Activated CD4-positive, alpha-beta memory T cell treated with anti-CD3 and anti-CD28 coated beads for 36 hours (primary cell): ENCODE data around the gene JADE3. TPM values are rescaled to one million over a fixed set of nuclear protein-coding genes. Genes with fewer than 3 reads are reported as not detected.
"Not testable (repeated sequence)": the region's sequence is repeated elsewhere in the genome, so short reads cannot be mapped to it uniquely, and the experiment has no call there.

Experiments used
- CTCF ChIA-PET: fragments of 350-600 bp; sonication (Branson Sonifier 250); formaldehyde crosslinking; loops from one replicate; lab custom pipeline; 2021; ENCODE audit warnings: antibody characterized with exemption, inconsistent platforms; lab: Charles Lee
- POLR2A ChIA-PET: fragments of 350-600 bp; sonication (Branson Sonifier 250); formaldehyde crosslinking; loops from one replicate; lab custom pipeline; 2021; ENCODE audit warnings: antibody characterized with exemption; lab: Charles Lee
- DNase-seq: peaks from one replicate; pipeline ENCODE4 v3.0.0-alpha.2; 2020
- H3K27ac Mint-ChIP-seq: one replicate; pipeline ENCODE4 v1.8.0; 2021; ENCODE audit warnings: mixed read lengths
- H3K27me3 Mint-ChIP-seq: one replicate; pipeline ENCODE4 v1.8.0; 2021; ENCODE audit warnings: mixed read lengths
- H3K36me3 Mint-ChIP-seq: one replicate; pipeline ENCODE4 v1.8.0; 2021; ENCODE audit warnings: mixed read lengths
- H3K4me1 Mint-ChIP-seq: one replicate; pipeline ENCODE4 v1.8.0; 2021; ENCODE audit warnings: low read depth, mixed read lengths
- H3K4me3 Mint-ChIP-seq: one replicate; pipeline ENCODE4 v1.8.0; 2021; ENCODE audit warnings: mild to moderate bottlenecking, mixed read lengths
- H3K9me3 Mint-ChIP-seq: one replicate; pipeline ENCODE4 v1.8.0; 2021; ENCODE audit warnings: mixed read lengths
- intact Hi-C: fragments of 100-400 bp; cut with micrococcal nuclease; formaldehyde crosslinking; loops from one replicate; pipeline ENCODE4 v1.15.1; 2023
- total RNA-seq, 2 experiments: library from RNA; stranded (reverse); gene quantifications; one replicate each; pipeline ENCODE4 v1.2.3, GENCODE V29; 2021

The JADE3 gene
- total RNA-seq, 2 experiments from 2014 or later: 1.4 to 1.5 TPM

- H3K27me3 Mint-ChIP-seq, H3K27ac Mint-ChIP-seq, H3K36me3 Mint-ChIP-seq, intact Hi-C loops, POLR2A ChIA-PET, H3K9me3 Mint-ChIP-seq, DNase-seq, H3K4me1 Mint-ChIP-seq, H3K4me3 Mint-ChIP-seq: not testable (repeated sequence)
- CTCF ChIA-PET: interaction anchor here (0.6 to 3.3 kb wide), 5 partner anchors 25 to 135 kb away, joined by 3 to 23 read pairs (median 3); no protein-coding TSS in a partner anchor
Measured at GRCh38 chrX:46977046-46977445, 64.8 kb downstream of the JADE3 start.

DNA sequence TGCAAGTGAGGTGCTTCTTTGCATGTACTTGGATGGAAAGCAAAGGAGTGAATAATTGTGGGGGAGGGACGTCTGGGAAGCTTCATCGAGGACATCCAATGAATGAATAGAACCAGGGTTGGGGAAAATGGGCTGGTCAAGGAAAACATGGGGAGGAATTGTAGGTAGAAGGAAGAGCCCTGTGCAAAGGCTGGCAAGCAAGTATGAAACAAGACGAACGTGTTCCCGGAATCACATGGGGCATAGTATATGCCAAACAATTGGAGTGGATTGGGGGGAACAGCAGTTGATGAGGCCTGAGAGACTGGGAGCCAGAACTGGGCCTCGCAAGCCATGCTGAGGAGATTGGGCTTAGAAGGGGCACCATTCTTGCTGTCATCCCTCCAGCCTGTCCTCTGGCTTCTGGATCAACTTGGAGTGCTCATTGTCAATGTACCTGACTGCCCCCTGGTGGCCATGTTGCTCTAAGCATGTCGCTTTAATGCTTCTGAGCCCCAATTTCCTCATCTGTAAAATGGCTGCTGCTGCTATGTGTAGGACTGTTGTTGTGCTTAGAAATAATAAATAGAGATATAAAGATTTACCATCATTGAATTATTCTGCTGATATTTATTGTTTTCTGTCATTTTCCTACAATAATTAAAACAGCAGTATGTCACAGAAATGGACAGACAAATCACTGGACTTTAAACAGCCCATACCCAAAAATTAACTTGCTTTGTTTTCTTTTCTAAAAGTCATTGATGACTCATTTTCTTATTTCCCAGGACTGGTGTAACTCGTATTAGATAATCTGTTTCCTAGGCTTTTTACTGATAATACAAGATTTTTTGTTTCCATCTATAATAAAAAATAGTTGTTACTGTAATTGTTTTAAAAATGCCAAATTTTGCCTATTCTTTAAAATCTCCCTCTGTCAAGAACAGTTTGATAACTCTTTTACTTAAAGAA is 66.4 kb downstream of the JADE3 start:
- H3K4me3 Mint-ChIP-seq: no peak overlapping the region
- peak; percentile 83 for DNase-seq
- H3K36me3 Mint-ChIP-seq: no peaks in the 10 kb centered on the region
- CTCF ChIA-PET: interaction anchor here (0.6 to 3.3 kb wide), 8 partner anchors 24 to 137 kb away, joined by 3 to 23 read pairs (median 4); no protein-coding TSS in a partner anchor
- H3K27me3 Mint-ChIP-seq: no peaks in the 10 kb centered on the region
- H3K9me3 Mint-ChIP-seq: no peaks in the 10 kb centered on the region
- POLR2A ChIA-PET: no interaction called here
- no peak overlapping the region for H3K27ac Mint-ChIP-seq
- intact Hi-C loops: loop anchor here (1.0 kb wide), 1 partner anchor 75 kb away; no protein-coding TSS in a partner anchor
- H3K4me1 Mint-ChIP-seq: no peaks in the 10 kb centered on the region

- Mint-ChIP-seq H3K27ac (no peak overlapping the region), H3K27me3 (no peaks in the 10 kb centered on the region), H3K4me3 (no peak overlapping the region), H3K4me1 (peaks cover 6% of the 10 kb centered on the region), H3K9me3 (no peaks in the 10 kb centered on the region), H3K36me3 (no peaks in the 10 kb centered on the region)
- DNase-seq: no peak
- POLR2A ChIA-PET: no interaction called here
- CTCF ChIA-PET: interaction anchor here (1.4 kb wide), 1 partner anchor 72 kb away, joined by 3 read pairs; no protein-coding TSS in a partner anchor
- intact Hi-C loops: no loop called here
Measured at GRCh38 chrX:46984705-46985104, 72.5 kb downstream of the JADE3 start.

- H3K36me3 Mint-ChIP-seq: no peaks in the 10 kb centered on the region
- peaks cover 6% of the 10 kb centered on the region for H3K4me1 Mint-ChIP-seq
- no peaks in the 10 kb centered on the region for H3K27me3 Mint-ChIP-seq
- H3K9me3 Mint-ChIP-seq: peaks cover 5% of the 10 kb centered on the region
- no peak overlapping the region for H3K4me3 Mint-ChIP-seq
- CTCF ChIA-PET: no interaction called here
- intact Hi-C loops: no loop called here
- POLR2A ChIA-PET: no interaction called here
- no peak for DNase-seq
- no peak overlapping the region for H3K27ac Mint-ChIP-seq
Measured at GRCh38 chrX:46989548-46989947, 77.3 kb downstream of the JADE3 start.

GRCh38 chrX:46991664-46992063 is 79.4 kb downstream of the JADE3 start:
- Mint-ChIP-seq H3K4me1 (no peaks in the 10 kb centered on the region), H3K36me3 (no peaks in the 10 kb centered on the region), H3K9me3 (peaks cover 5% of the 10 kb centered on the region), H3K27me3 (no peaks in the 10 kb centered on the region), H3K27ac (no peak overlapping the region), H3K4me3 (no peak overlapping the region)
- ChIA-PET POLR2A (no interaction called here), CTCF (no interaction called here)
- DNase-seq: no peak
- intact Hi-C loops: no loop called here

GRCh38 chrX:46992070-46992469 is 79.8 kb downstream of the JADE3 start:
- Mint-ChIP-seq H3K27ac (no peak overlapping the region), H3K4me1 (no peaks in the 10 kb centered on the region), H3K36me3 (no peaks in the 10 kb centered on the region), H3K4me3 (no peak overlapping the region), H3K9me3 (peaks cover 5% of the 10 kb centered on the region), H3K27me3 (no peaks in the 10 kb centered on the region)
- ChIA-PET CTCF (no interaction called here), POLR2A (no interaction called here)
- intact Hi-C loops: no loop called here
- DNase-seq: no peak

- POLR2A ChIA-PET: no interaction called here
Measured at GRCh38 chrX:46994096-46994495, 81.9 kb downstream of the JADE3 start.

GRCh38 chrX:47012131-47012530 is 99.9 kb downstream of the JADE3 start:
- Mint-ChIP-seq H3K36me3 (peaks cover 1% of the 10 kb centered on the region), H3K27me3 (no peaks in the 10 kb centered on the region), H3K4me3 (no peak overlapping the region), H3K27ac (no peak overlapping the region), H3K4me1 (no peaks in the 10 kb centered on the region), H3K9me3 (no peaks in the 10 kb centered on the region)
- POLR2A ChIA-PET: no interaction called here
- no peak for DNase-seq
- CTCF ChIA-PET: no interaction called here
- intact Hi-C loops: no loop called here

More at GRCh38 chrX:46994096-46994495, 81.9 kb downstream of the JADE3 start:
- Mint-ChIP-seq H3K9me3 (peaks cover 5% of the 10 kb centered on the region), H3K4me1 (no peaks in the 10 kb centered on the region), H3K27ac (no peak overlapping the region), H3K27me3 (no peaks in the 10 kb centered on the region), H3K4me3 (no peak overlapping the region), H3K36me3 (no peaks in the 10 kb centered on the region)
- CTCF ChIA-PET: interaction anchor here (1.4 kb wide), 1 partner anchor 90 kb away, joined by 4 read pairs; no protein-coding TSS in a partner anchor
- no peak for DNase-seq
- intact Hi-C loops: no loop called here

GRCh38 chrX:47026198-47026597 is 114.0 kb downstream of the JADE3 start:
- Mint-ChIP-seq H3K4me3 (no peak overlapping the region), H3K9me3 (no peaks in the 10 kb centered on the region), H3K36me3 (no peaks in the 10 kb centered on the region), H3K27me3 (no peaks in the 10 kb centered on the region), H3K27ac (no peak overlapping the region), H3K4me1 (no peaks in the 10 kb centered on the region)
- ChIA-PET CTCF (interaction anchor here (0.6 to 0.7 kb wide), 2 partner anchors 18 to 113 kb away, joined by 3 to 5 read pairs; no protein-coding TSS in a partner anchor), POLR2A (no interaction called here)
- DNase-seq: no peak
- intact Hi-C loops: no loop called here

- intact Hi-C loops: loop anchor here (2.0 to 5.0 kb wide), 2 partner anchors 62 to 126 kb away; no protein-coding TSS in a partner anchor
- no peak overlapping the region for H3K4me3 Mint-ChIP-seq
- ChIA-PET POLR2A (no interaction called here), CTCF (interaction anchor here (0.8 to 2.0 kb wide), 9 partner anchors 14 to 345 kb away, joined by 3 to 10 read pairs (median 3); partner anchors contain the start of gene SLC9A7)
- H3K9me3 Mint-ChIP-seq: no peaks in the 10 kb centered on the region
- H3K36me3 Mint-ChIP-seq: no peaks in the 10 kb centered on the region
- H3K27ac Mint-ChIP-seq: no peak overlapping the region
- no peaks in the 10 kb centered on the region for H3K4me1 Mint-ChIP-seq
- no peaks in the 10 kb centered on the region for H3K27me3 Mint-ChIP-seq
- no peak for DNase-seq
Measured at GRCh38 chrX:47030339-47030738, 118.1 kb downstream of the JADE3 start.

- H3K4me3 Mint-ChIP-seq: no peak overlapping the region
- POLR2A ChIA-PET: no interaction called here
- no peaks in the 10 kb centered on the region for H3K27me3 Mint-ChIP-seq
- peaks cover 13% of the 10 kb centered on the region for H3K9me3 Mint-ChIP-seq
- DNase-seq: no peak
- no peak overlapping the region for H3K27ac Mint-ChIP-seq
- H3K36me3 Mint-ChIP-seq: no peaks in the 10 kb centered on the region
- CTCF ChIA-PET: no interaction called here
- intact Hi-C loops: no loop called here
- H3K4me1 Mint-ChIP-seq: no peaks in the 10 kb centered on the region
Measured at GRCh38 chrX:47047989-47048388, 135.8 kb downstream of the JADE3 start.

DNA sequence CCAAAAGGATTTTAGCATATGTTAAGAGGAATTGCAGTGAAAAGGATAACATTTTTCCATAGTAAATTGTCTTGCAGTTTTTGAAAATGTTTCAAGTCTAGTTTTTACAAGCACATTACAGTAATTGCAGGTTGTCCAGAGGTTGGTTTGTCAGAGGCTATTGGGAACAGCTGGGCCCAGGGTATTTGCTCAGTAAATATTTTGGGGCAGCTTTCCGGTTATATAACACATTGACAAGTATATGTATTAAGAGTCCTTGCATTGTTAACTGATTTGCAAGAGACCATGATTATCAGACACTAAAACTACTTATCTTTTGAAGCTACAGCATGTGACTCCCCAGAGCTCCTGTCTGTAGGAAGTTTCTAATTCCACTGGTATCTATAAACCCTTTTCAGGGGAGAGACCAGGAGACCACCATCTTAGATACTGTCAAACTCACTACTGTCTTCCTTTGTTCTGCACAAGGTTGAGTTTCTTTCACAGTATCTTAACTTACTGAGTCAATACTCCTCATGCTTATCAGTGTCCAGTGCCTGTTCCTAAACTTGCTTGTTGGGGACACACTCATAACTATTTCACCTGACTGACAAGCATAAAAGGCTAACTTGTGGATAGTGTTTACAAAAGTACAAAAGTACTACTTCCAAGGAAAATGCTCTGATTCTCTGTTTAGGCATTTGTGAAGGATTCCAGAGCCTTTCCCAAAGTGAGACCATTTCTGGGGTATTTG is 147.1 kb downstream of the JADE3 start:
- no peaks in the 10 kb centered on the region for H3K9me3 Mint-ChIP-seq
- intact Hi-C loops: no loop called here
- no peaks in the 10 kb centered on the region for H3K36me3 Mint-ChIP-seq
- POLR2A ChIA-PET: no interaction called here
- DNase-seq: no peak
- CTCF ChIA-PET: no interaction called here
- no peak overlapping the region for H3K27ac Mint-ChIP-seq
- H3K4me1 Mint-ChIP-seq: no peaks in the 10 kb centered on the region
- H3K27me3 Mint-ChIP-seq: peaks cover 2% of the 10 kb centered on the region
- no peak overlapping the region for H3K4me3 Mint-ChIP-seq
